OCI-LY1 (cell line): Measurements from ENCODE around the gene ADAMTS12.
"Not testable (repeated sequence)": the region's sequence is repeated elsewhere in the genome, so short reads cannot be mapped to it uniquely, and the experiment has no call there.

Experiments
- H2AFZ ChIP-seq: fragments of 200-600 bp; sonication (generic), shearing (Covaris generic); 2 replicates; pipeline ENCODE4 v1.6.0; 2014; ENCODE audit warnings: antibody characterized with exemption, mild to moderate bottlenecking, low read length
- H3F3A ChIP-seq: fragments of 200-600 bp; sonication (generic), shearing (Covaris generic); 2 replicates; pipeline ENCODE4 v1.6.0; 2014; ENCODE audit warnings: mild to moderate bottlenecking, antibody characterized with exemption, low read length, moderate library complexity; ENCODE audit not compliant: insufficient read depth
- H3K27ac ChIP-seq: fragments of 200-600 bp; sonication (generic); 2 replicates; pipeline ENCODE4 v1.5.1; 2014; ENCODE audit warnings: low read length, mixed run types, mild to moderate bottlenecking, low read depth; ENCODE audit not compliant: poor library complexity, severe bottlenecking
- H3K27me3 ChIP-seq: fragments of 200-600 bp; sonication (generic); 2 replicates; pipeline ENCODE4 v1.6.0; 2014; ENCODE audit warnings: antibody characterized with exemption, mild to moderate bottlenecking, low read length, moderate library complexity; ENCODE audit not compliant: insufficient read depth
- H3K36me3 ChIP-seq: fragments of 200-600 bp; sonication (generic); 2 replicates; pipeline ENCODE4 v1.6.1; 2014; ENCODE audit warnings: mild to moderate bottlenecking, antibody characterized with exemption, low read length, moderate library complexity, mixed read lengths; ENCODE audit not compliant: insufficient read depth
- H3K4me1 ChIP-seq: fragments of 200-600 bp; sonication (generic); 2 replicates; pipeline ENCODE4 v1.5.1; 2014; ENCODE audit warnings: mild to moderate bottlenecking, low read length, moderate library complexity; ENCODE audit not compliant: insufficient read depth, severe bottlenecking
- H3K4me2 ChIP-seq: fragments of 200-600 bp; sonication (generic), shearing (Covaris generic); 2 replicates; pipeline ENCODE4 v1.6.1; 2014; ENCODE audit warnings: low read length
- H3K4me3 ChIP-seq: fragments of 200-600 bp; sonication (generic); 2 replicates; pipeline ENCODE4 v1.5.1; 2014; ENCODE audit warnings: low read length, low read depth, mild to moderate bottlenecking, mixed read lengths; ENCODE audit not compliant: poor library complexity, severe bottlenecking
- H3K79me2 ChIP-seq: fragments of 200-600 bp; shearing (Covaris generic); 2 replicates; pipeline ENCODE4 v1.6.1; 2016; ENCODE audit warnings: mixed run types, low read length, mixed read lengths; ENCODE audit not compliant: insufficient read depth
- H3K9ac ChIP-seq: fragments of 200-600 bp; sonication (generic), shearing (Covaris generic); 2 replicates; pipeline ENCODE4 v1.6.1; 2014; ENCODE audit warnings: mild to moderate bottlenecking, low read length, mixed read lengths
- H3K9me2 ChIP-seq: fragments of 200-600 bp; sonication (generic), shearing (Covaris generic); 2 replicates; pipeline ENCODE4 v1.6.1; 2014; ENCODE audit warnings: low read depth, mild to moderate bottlenecking, low read length, mixed read lengths
- H3K9me3 ChIP-seq: fragments of 200-600 bp; shearing (Covaris generic); 2 replicates; pipeline ENCODE4 v1.6.1; 2014; ENCODE audit warnings: low read length, mixed read lengths
- H4K20me1 ChIP-seq: fragments of 200-600 bp; sonication (generic), shearing (Covaris generic); 2 replicates; pipeline ENCODE4 v1.6.0; 2016; ENCODE audit warnings: mild to moderate bottlenecking, low read length; ENCODE audit not compliant: insufficient read depth
- CTCF ChIP-seq: fragments of 200-600 bp; sonication (generic), shearing (Covaris generic); IDR thresholded peaks from 2 replicates; pipeline ENCODE4 v1.5.1; 2017; ENCODE audit warnings: mild to moderate bottlenecking, antibody characterized with exemption, low read length, moderate library complexity, mixed read lengths
- EZH2 ChIP-seq: fragments of 200-600 bp; sonication (generic), shearing (Covaris generic); IDR thresholded peaks from 2 replicates; pipeline ENCODE4 v1.8.0; 2017; ENCODE audit warnings: borderline replicate concordance, mixed run types, mild to moderate bottlenecking, antibody characterized with exemption, low read length, moderate library complexity, mixed read lengths

ADAMTS12 gene

GRCh38 chr5:33880319-33880718 lies 11.5 kb downstream of the ADAMTS12 start:
- no peak overlapping the region for H3K27ac ChIP-seq
- H2AFZ ChIP-seq, result no peak overlapping the region
- TF ChIP-seq EZH2 (no peak), CTCF (no peak)
- no peaks in the 10 kb centered on the region for H3K4me1 ChIP-seq
- no peak overlapping the region for H3K4me3 ChIP-seq
- H3F3A ChIP-seq, result no peaks in the 10 kb centered on the region
- no peaks in the 10 kb centered on the region for H3K27me3 ChIP-seq
- no peaks in the 10 kb centered on the region for H3K36me3 ChIP-seq
- no peak overlapping the region for H3K9ac ChIP-seq
- no peaks in the 10 kb centered on the region for H3K9me2 ChIP-seq
- no peaks in the 10 kb centered on the region for H3K9me3 ChIP-seq
- no peaks in the 10 kb centered on the region for H4K20me1 ChIP-seq
- H3K4me2 ChIP-seq, result no peak overlapping the region
- no peaks in the 10 kb centered on the region for H3K79me2 ChIP-seq

- no peaks in the 10 kb centered on the region for H3K36me3 ChIP-seq
- no peak overlapping the region for H3K4me3 ChIP-seq
- no peak overlapping the region for H3K27ac ChIP-seq
- no peak overlapping the region for H2AFZ ChIP-seq
- no peaks in the 10 kb centered on the region for H3K9me2 ChIP-seq
- no peaks in the 10 kb centered on the region for H4K20me1 ChIP-seq
- H3F3A ChIP-seq, result no peaks in the 10 kb centered on the region
- H3K4me1 ChIP-seq, result no peaks in the 10 kb centered on the region
- H3K27me3 ChIP-seq, result no peaks in the 10 kb centered on the region
- H3K9ac ChIP-seq, result no peak overlapping the region
- H3K79me2 ChIP-seq, result no peaks in the 10 kb centered on the region
- no peak overlapping the region for H3K4me2 ChIP-seq
- no peaks in the 10 kb centered on the region for H3K9me3 ChIP-seq
- TF ChIP-seq CTCF (no peak), EZH2 (no peak)
Observed at GRCh38 chr5:33877449-33877848, 14.3 kb downstream of the ADAMTS12 start.

- no peaks in the 10 kb centered on the region for H3F3A ChIP-seq
- H3K27ac ChIP-seq, result no peak overlapping the region
- no peak overlapping the region for H3K4me2 ChIP-seq
- H3K9me2 ChIP-seq, result no peaks in the 10 kb centered on the region
- H3K4me3 ChIP-seq, result no peak overlapping the region
- no peaks in the 10 kb centered on the region for H3K27me3 ChIP-seq
- H4K20me1 ChIP-seq, result no peaks in the 10 kb centered on the region
- H3K9me3 ChIP-seq, result no peaks in the 10 kb centered on the region
- H3K79me2 ChIP-seq, result no peaks in the 10 kb centered on the region
- no peaks in the 10 kb centered on the region for H3K4me1 ChIP-seq
- TF ChIP-seq EZH2 (no peak), CTCF (no peak)
- H3K36me3 ChIP-seq, result no peaks in the 10 kb centered on the region
- no peak overlapping the region for H3K9ac ChIP-seq
- H2AFZ ChIP-seq, result no peak overlapping the region
Observed at GRCh38 chr5:33867241-33867640, 24.5 kb downstream of the ADAMTS12 start.

GRCh38 chr5:33859177-33859576 lies 32.6 kb downstream of the ADAMTS12 start:
- not testable (repeated sequence) for H3K4me1 ChIP-seq, H3K36me3 ChIP-seq, H3K4me2 ChIP-seq, H4K20me1 ChIP-seq, H3K9me2 ChIP-seq, H2AFZ ChIP-seq, H3K27ac ChIP-seq, H3K9ac ChIP-seq, H3K9me3 ChIP-seq, H3K27me3 ChIP-seq, H3F3A ChIP-seq, H3K4me3 ChIP-seq, H3K79me2 ChIP-seq
